ENCODE measurements around the gene MFSD2A.
A peak's percentile ranks its signal among the peaks of the same experiment; 100 is the strongest.
"Not testable (repeated sequence)": the region's sequence is repeated elsewhere in the genome, so short reads cannot be mapped to it uniquely, and the experiment has no call there.

Gene MFSD2A

DNA sequence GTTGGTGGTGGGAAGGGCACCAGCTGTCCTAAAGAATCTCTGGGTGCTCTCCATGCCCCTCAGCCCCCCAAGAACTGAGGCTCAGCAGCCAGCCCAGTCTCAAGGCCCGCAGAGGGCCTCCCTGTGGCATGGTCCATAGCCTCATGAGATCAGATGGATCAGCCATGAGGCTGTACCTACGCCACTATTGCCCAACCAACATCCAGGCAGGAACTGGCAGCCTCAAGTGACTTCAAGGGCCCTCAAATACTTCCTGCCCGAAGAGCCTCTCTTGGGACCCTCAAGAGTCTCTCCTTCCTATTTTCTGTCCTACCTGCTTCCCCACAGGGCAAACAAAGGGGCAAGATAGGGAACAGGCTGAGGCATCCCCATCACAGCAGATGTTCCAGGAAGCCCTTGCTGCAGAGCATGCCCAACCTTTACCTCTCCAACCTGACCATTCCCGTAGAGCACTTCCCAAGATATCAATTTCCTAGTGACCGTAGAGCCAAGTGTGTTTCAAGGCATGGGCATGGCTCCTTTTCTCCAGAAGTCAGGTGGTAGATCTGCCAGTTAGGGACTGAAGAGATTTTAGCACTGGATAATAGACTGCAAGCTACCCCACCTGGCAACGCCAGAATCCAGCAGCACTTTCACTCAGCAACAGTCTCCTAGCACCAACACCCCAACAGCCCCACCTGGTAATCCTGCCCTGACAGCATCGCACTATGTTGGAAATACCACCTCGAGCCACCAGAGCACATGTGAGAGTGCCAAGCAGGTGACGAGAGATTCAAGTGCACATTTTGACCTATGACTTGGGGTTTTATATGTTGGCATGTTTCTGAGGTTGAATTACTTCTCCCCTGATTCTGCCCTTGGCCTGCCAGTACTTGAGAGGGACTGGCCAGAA lies 13.7 kb upstream of the MFSD2A start:
- no peak for DNase-seq (ENCODE audit: low spot score)

DNA sequence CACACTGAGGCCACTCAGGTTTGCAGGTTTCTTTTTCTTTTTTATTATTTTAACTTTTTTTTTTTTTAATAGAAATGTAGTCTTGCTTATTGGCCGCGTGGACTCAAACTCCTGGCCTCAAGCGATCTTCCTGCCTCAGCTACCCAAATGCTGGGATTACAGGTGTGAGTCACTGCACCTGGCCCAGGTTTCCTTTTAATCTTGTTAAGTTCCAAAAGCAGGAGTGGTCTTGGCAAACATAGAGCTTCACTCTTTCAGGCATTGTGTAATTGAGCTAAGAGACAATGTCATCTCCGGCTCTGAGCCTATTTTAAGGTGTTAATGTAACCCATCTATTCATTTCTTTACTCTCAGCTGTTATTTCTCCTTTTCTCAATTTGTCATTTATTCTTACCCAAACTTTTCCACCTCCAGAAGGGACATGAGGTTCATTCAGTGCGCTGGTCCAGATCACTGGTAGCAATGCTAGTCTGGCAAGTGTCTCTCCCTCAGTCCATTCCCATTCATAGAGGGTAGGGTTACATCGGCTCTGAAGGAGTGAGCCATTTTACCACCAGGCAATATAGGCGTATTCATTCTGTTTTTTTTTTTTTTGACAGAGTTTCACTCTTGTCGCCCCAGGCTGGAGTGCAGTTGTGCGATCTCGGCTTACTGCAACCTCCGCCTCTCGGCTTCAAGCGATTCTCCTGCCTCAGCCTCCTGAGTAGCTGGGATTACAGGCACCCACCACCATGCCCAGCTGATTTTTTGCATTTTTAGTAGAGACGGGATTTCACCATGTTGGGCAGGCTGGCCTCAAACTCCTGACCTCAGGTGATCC lies 11.3 kb upstream of the MFSD2A start:
- no peak for DNase-seq (ENCODE audit: low spot score)

DNA sequence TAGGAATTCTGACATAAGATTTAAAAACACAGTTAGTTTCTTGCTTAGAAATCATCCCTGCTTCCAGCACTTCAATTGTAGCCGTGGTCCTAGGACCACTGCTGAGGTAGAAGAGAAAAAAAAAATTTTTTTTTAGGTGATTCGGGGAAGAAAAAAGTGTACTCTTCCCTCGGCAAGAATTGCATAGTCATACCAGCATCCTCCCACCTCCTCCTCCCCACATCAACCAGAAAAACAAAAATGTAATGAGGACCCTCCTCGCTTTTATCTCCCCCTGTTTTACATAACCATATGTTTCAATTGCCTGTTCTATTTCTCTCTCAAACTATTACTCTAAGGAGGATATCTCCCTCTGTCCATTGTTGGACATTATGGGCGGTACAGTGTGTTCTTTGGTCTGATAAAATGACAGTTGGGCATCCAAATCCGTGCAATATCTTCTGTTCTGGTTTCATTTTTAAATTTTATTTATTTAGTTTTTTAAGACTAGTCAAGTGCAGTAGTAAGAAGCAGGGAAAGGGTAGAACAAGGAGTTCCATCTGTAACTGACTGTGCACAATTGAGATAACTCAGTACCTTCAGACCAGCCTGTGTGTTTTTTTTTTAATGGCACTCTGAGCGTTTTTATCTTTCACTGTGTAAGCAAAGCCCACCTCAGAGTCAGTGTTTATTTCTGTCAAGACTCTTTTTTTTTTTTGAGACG lies 10.4 kb upstream of the MFSD2A start:
- no peak for DNase-seq (ENCODE audit: low spot score)

DNA sequence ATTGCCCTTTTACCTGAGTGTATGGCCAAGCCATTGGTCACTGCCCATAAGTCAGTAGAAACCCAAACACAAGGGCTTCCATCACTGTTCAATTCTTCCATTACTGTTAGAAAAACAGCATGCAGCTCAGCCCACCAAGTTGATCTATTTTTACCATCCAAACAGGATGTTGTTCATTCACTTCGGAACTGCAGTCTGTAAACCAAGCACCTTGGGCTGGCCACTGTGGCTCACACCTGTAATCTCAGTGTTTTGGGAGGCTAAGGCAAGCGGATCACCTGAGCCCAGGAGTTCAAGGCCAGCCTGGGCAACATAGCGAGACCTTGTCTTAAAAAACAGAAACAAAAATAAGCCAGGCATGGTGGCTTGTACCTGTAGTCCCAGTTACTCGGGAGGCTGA lies 8.7 kb upstream of the MFSD2A start:
- no peak for DNase-seq (ENCODE audit: low spot score)

DNA sequence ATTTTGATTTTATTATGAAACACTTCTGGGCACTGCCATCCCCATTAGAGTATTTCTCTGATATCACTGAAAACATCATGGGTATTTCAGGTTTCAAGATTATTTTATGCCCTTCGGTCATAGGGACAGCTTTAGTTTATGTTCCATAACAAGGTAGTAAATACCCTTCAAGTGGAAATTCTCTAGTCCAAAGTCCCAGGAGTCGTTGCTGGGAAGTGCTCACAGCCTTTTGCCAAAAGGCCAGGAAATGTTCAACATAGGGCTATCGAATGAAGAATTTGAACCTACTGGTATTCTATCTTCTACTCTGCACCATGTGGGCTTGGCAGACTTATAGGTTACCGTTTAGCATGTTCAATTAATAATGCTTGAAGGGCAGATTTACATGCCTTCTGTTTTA lies 7.7 kb upstream of the MFSD2A start:
- DNase-seq (ENCODE audit: low spot score) = no peak

DNA sequence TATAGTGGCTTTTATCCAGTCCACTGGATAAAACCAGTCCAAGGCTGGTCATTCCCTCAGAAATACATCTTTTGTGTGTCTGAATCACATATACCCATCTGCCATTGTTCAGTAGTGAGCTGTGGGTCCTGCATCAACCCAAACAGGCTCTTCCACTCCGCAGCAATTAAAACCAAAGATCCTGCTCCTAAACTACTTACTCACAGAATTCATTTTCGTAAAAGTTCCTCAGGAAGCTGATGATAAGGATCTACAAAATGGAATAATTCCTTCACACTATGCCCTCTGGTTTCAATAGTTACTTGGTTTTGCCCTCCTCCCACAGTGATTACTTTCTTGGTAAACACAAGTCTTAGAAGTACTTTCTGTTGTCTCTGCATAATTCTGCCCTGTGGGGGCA lies 5.1 kb upstream of the MFSD2A start:
- DNase-seq (ENCODE audit: low spot score) = no peak

DNA sequence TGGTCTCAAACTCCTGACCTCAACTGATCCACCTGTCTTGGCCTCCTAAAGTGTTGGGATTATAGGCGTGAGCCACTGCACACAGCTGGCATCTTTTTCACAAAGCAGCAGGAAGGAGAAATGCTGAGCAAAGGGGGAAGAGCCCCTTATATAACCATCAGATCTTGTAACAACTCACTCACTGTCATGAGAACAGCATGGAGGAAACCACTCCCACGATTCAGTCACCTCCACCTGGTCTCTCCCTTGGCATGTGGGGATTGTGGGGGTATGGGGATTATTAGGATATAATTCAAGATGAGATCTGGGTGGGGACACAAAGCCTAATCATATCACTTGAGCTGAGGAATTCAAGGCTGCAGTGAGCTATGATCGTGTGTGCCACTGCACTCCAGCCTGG lies 3.0 kb upstream of the MFSD2A start:
- no peak for DNase-seq (ENCODE audit: low spot score)

DNA sequence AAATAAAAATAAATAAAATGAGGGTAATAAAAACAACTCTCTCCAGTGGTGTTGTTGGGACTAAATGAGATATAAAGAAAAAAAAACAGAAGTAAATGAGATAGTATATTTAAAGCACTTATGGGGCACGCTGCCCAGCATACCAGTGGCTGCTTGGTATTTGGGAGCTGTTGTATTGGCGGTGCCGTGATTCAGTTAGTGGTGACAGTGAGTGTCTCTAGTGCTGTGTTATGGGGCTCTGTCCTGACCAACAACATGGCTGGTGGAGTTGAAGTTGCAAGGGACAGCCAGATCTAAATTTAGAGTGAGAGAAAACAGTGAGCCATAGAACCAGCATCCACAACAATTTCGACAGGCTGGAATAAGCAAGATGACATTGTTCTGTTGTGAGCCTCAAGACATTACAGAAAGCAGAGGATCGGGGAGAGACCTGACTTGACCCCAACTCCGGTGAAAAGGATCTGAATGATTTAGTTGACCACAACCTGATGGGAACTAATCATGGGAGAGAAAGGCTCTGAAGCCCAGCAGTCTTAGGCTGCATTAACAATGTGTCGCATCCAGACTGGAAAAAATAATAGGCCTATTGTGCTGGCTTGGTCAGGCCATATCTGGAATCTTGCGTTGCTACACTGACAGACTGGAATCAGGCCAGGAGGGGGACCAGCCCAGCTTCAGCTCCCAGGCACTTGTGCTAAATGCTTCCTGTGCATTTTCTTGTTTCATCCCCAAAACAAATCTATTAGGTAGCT lies 2.4 kb upstream of the MFSD2A start:
- no peak for DNase-seq (ENCODE audit: low spot score)

DNA sequence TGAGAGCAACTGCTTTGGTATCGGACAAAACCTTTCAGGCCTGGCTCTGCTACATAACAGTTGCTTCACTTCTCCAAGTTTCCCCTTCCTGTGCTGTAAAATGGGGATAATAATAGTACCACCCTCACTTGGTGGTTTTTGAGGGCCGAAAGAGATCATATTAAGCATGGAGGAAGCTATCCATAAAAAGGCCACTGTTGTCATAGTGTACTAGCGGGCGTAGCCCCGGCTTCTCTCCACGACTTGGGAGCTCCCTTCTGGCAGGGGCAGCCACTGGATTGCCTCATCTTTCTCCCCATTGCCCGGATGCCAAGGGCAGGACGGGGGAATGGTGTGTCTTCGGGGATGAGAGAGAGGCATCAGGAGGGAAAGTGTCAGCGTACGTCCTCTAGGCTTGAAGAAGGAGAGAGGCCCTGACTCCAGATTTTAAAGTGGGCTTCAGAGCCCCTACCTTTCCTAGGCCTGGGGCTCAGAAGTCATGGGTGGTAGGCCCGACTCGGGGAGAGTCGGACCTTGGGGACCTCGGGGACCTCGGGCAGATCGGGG lies 548 bp upstream of the MFSD2A start:
- no peak for DNase-seq (ENCODE audit: low spot score)

DNA sequence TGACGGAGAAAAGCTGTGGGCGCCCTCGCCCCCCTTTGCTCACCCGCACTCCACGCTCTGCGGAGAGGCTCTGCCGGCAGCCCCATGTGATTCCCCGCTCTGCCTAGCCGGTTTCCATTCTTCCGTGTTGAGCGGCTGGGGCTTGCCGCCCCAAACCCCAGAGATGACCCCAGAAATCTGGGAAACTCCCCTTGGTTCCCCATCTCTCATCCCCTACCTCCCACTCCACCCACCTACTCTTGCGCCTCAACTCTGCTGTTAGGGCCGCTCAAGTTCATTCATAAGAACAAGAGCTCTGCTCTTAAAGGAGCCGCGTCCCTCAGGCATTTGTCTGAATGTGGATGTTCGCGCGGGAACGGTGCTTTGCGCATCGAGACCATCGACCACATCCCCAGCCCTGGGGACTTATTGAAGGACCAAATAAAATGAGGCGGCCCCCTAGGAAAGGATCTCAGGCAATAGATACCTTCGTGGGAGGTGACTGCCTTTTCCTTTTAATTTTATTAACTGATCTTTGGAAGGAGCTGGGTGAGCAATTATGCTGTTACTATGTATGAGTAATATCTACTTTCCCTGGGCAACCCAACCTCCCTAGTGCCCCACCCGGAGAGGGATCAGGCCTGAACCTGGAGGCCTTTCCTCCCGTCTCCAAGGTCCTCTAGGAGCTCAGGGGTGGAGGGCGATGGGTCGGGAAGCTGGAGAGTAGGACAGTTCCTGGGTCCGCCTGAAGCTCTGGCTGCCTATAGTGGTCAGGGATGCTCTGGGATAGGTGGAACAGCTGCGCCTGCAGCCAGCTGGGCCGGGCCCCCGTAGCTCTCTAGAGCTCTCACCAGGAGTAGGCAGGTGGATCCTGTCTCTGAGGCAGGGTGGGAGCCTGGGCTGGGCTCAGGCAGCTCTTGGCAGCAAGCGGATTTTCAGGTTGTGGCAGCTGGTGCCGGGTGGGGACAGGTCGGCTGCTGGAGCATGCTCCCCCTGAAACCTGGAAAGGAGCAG lies 898 bp downstream of the MFSD2A start:
- peak; percentile 21 for DNase-seq (ENCODE audit: low spot score)

DNA sequence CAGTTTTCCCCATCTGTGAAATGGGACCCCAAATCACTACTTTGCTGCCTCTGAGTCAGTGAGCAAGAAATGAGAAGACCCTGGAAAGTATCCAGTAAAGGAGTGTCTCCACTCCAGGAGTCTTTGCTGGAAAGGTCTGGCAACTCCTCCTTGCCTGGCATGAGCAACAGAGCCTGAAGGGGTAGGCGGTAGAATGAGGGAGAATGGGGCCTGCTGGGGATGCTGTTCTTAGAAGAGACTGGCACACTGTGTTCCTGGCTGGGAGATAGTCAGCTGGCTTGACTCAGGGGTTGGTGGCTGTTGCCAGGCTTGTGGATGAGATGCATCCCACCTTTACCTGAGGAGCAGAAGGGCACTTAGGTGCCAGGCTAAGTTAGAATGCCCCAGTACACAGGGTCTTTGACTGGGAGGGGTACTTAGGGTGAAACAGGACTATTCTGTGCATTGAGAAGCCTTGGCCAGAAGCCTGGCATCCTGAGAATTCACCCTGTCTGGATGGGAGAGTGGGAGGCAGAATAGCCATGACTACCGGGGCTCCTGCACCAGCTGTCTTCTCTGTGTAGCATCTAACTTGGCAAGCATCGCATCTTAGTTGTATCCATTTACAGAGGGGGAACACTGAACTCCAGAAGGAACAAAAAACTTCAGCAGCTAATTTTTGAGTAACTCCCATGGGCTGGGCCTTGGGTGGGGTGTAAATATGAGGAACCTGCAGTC lies 2.5 kb downstream of the MFSD2A start:
- DNase-seq (ENCODE audit: low spot score) = no peak

DNA sequence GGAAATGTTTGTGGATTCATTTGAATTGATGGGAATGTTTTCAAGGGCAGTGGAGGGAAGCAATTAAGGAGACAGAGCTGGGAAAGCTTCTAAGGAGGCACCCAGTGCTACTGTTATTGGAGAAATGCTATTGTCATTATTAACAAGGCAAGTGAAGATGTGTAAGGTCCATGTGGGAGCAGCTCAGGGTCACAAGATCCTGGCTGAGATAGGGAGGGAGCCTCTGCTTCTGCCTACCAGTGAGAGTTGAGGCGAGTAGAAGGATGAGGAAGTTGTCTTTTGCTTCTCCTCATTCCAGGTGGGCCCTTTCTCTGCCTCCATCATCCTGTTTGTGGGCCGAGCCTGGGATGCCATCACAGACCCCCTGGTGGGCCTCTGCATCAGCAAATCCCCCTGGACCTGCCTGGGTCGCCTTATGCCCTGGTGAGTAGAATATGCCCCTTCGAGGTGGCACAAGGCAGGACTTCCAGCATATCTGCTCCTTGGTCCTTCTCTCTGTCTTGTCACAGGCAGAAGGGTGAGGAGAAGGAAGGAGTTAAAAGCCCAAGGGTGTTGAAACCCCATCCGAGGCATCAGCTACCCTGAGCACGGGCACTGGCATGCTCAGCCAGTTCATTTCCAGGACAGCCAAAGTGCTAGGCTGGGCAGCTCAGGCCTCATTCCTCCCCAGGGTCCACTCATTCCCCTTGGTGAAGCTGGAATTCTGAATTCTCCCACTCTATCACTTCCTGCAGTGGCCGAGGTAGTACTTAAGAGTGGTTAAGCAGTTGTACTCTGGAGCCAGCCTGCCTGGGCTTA lies 3.7 kb downstream of the MFSD2A start:
- no peak for DNase-seq (ENCODE audit: low spot score)

DNA sequence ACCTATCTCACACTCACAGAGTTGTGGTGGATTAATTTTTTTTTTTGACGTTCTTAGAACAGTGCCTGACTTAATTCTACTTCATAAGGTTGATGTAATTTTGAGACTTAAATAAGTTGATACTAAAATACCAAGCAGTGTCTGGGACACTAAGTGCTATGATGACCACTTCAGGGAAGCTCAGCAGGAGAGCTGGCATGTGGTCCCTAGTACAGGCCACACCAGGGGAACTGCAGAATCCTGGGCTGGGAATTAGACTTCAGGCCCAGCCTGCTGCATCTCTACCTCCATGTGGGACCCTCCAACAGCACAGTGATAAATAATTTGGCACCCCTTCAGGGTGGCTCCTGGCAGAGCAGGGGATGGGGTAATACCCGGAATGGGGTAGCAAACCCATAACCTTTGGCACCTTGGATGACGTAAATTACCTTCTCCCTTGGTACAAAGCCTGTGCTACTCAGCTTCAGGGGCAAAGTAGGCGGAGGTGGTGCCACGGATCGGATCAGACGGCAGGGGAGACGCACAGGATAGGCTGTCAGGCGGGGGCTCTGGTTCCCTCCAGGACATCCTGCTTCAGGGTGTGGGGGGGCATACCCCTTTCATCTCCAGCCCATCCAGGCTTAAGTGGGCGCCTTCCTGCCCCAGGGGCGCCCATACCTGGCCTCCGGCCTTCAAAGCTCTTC lies 4.8 kb downstream of the MFSD2A start:
- DNase-seq (ENCODE audit: low spot score) = no peak

DNA sequence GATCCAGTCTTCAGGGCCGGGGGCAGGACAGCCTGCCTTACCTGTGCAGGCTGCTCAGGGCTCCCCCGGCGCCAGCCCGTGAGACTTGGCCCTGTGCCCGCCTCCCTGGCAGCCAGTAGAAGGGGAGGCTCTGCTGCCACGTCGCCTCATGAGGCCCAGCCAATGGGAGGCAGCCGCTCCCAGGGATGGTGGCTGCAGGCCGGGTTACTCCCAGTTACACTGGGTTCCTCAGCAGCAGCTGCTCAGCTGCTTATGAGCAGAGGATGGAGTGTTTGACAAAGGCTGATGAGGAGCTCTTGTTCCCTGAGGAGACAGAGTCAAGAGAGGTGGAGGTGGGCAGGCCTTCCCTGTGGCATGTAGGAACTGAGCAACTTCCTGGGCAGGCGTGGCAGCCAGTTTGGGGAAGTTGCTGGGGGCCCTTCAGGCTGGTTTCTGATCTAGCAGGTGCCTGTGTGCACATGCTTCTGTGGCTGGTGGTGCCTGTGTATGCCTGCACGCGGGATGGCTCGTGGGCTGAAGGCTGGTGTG lies 5.5 kb downstream of the MFSD2A start:
- DNase-seq (ENCODE audit: low spot score) = no peak

DNA sequence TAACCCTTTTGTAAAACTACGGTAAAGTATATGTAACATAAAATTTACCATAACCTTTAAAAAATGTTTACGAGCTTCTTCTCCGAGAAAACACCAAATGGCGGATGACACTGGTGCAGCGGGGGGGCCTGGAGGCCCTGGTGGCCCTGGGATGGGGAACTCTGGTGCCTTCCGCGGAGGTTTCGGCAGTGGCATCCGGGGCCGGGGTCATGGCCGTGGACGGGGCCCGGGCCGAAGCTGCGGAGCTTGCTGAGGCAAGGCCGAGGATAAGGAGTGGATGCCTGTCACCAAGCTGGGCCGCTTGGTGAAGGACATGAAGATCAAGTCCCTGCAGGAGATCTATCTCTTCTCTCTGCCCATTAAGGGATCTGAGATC lies 7.5 kb downstream of the MFSD2A start:
- no peak for DNase-seq (ENCODE audit: low spot score)

DNA sequence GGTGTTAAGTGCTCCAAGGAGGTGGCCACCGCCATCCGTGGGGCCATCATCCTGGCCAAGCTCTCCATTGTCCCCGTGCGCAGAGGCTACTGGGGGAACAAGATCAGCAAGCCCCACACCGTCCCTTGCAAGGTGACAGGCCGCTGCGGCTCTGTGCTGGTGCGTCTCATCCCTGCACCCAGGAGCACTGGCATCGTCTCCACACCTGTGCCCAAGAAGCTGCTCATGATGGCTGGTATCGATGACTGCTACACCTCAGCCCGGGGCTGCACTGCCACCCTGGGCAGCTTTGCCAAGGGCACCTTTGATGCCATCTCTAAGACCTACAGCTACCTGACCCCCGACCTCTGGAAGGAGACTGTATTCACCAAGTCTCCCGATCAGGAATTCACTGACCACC lies 8.0 kb downstream of the MFSD2A start:
- not testable (repeated sequence) for DNase-seq (ENCODE audit: low spot score)

DNA sequence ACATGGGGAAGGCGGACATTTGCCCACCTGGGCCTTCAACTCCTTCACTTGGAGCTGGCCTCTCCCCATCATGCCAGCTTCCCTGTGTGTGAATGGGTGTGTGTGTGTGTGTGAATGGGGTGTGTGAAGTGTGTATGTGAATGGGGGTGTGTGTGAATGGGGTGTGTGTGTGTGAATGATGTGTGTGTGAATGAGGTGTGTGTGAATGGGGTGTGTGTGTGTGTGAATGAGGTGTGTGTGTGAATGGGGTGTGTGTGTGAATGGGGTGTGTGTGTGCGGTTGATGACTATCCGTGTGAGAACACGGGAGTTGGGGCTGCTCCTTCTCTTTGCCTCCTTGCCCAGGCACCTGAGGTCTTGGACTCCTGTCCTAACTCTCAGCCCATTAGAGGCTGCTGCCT lies 9.6 kb downstream of the MFSD2A start:
- DNase-seq (ENCODE audit: low spot score) = no peak

DNA sequence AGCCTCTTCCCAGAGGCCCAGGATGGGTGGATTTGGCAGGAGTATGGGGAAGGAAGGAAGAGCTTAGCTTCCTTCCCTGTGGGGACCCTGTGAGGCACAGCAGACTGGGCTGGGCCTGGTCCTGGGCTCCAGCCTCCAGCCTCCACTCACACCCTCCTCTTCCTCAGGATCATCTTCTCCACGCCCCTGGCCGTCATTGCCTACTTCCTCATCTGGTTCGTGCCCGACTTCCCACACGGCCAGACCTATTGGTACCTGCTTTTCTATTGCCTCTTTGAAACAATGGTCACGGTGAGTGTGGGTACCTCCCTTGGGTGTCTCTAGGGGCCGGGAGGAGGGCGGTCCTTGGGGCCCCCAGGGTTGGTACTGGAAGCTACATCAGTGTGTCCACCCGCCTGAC lies 10.1 kb downstream of the MFSD2A start:
- DNase-seq (ENCODE audit: low spot score) = no peak

Data from CD4-positive, alpha-beta T cell treated with Interleukin-6 at 100 ng/mL for 8 hours (primary cell).